H1 (cell line): ENCODE measurements around the gene TMEM272. TPM values are rescaled to one million over a fixed set of nuclear protein-coding genes. Genes with fewer than 3 reads are reported as not detected.

ENCODE experiments used
- GABPA ChIP-seq: IDR thresholded peaks from 2 replicates; pipeline ENCODE4 v1.6.1; 2011; ENCODE audit warnings: mild to moderate bottlenecking, low read length, moderate library complexity, borderline replicate concordance; ENCODE audit not compliant: insufficient read depth
- HDAC2 ChIP-seq, 2 experiments: fragments of 300-600 bp in 1 of 2; sonication (generic) in 1 of 2; IDR thresholded peaks; 2 replicates each; pipeline ENCODE4 v1.6.1; 2011 to 2012; ENCODE audit warnings: low read depth in 2 of 2, low read length in 2 of 2, mild to moderate bottlenecking in 2 of 2, moderate library complexity in 2 of 2, borderline replicate concordance in 1 of 2, inconsistent platforms in 1 of 2
- JUN ChIP-seq: IDR thresholded peaks from 2 replicates; pipeline ENCODE4 v1.6.1; 2011; ENCODE audit warnings: low read depth, mild to moderate bottlenecking, improper control_type of control experiment, low read length
- TEAD4 ChIP-seq: IDR thresholded peaks from 2 replicates; pipeline ENCODE4 v1.6.1; 2012; ENCODE audit warnings: low read depth, low read length, inconsistent platforms, mixed read lengths
- polyA plus RNA-seq, 7 experiments: library from polyadenylated mRNA; depleted of rRNA in 3 of 7; stranded (reverse) in 5 of 7; unstranded in 2 of 7; fragments of >200 nt in 5 of 7; fragments of 200-250 nt in 2 of 7; gene quantifications; 1 replicate in 5 of 7; 2 replicates in 1 of 7; 4 replicates in 1 of 7; pipeline versions ENCODE4 v1.2.1 to v1.2.3, GENCODE V29; 2011 to 2013; ENCODE audit warnings: missing spikeins in 2 of 7, mixed read lengths in 2 of 7
- total RNA-seq: library from RNA; stranded (reverse); fragmentation: NEBNext Ultra II Directional; extraction: Animal tissue kit (Norgen Biotek cat#: 25700); gene quantifications from 2 replicates; pipeline ENCODE4 v1.2.1, GENCODE V29; 2021
- TF ChIP-seq, protein P1 (sequence below): IDR thresholded peaks from 2 replicates; pipeline ENCODE4 v1.6.1; 2012; ENCODE audit warnings: inconsistent platforms
- TF ChIP-seq, protein P2 (sequence below): IDR thresholded peaks from 2 replicates; pipeline ENCODE4 v1.6.1; 2012; ENCODE audit warnings: inconsistent platforms

Gene TMEM272
- total and polyA plus RNA-seq, 2 of the 8 experiments (the other 6 are each of a cell fraction or from before 2014, with no cell fraction given), result 0.05 TPM; not detected in 1

DNA sequence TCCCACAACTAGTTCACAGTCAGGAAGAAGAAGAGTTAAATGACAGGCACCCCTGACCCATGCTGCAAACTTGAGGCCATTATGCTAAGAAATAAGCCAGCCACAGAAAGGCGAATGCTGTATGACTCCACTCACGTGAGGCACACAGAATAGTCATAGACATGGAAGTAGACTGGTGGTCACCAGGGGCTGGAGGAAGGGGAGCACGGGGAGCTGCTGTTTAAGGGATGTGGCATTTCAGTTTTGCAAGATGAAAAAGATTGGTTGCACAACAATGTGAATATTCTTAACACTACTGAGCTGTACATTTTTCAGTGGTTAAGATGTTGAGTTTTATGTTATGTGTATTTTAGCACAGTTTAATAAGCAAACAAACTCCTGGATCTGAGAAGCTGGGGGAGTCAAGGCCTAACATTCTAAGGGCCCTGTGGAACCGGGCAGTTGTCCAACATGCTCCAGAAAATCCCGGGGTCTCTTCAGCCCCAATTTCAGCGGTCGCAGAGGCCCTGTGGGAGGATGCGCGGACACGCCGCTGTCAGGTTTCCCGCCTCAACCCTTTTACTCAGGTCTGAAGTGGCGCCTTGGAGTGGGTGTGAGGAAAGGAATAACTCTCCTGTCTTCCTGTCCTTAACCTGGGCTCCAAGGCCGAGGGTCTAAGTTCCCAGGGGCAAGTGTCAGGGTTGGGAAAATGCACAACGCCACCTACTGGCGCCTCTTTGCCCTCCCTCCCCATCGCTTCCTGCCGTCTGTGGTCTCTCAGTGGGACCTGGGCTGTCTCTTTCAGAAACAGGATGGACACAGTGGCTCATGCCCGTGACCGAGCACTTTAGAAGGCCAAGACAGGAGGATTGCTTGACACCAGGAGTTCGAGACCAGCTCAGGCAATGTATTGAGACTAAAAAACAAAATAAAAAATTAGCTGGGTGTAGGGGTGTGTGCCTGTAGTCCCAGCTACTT is 4.4 kb upstream of the TMEM272 start (continued):
- TF ChIP-seq HDAC2 (IDR thresholded peaks at IDR 0.05; ENCODE audit: borderline replicate concordance in 1 of 2, low read depth in 2 of 2, low read length in 2 of 2), result 0 out of 4 replicates have a peak, but pooled peaks of 1 of the 2 experiments have one; percentile 30
- TF ChIP-seq GABPA, result no peak
- TF ChIP-seq, protein P1, sequence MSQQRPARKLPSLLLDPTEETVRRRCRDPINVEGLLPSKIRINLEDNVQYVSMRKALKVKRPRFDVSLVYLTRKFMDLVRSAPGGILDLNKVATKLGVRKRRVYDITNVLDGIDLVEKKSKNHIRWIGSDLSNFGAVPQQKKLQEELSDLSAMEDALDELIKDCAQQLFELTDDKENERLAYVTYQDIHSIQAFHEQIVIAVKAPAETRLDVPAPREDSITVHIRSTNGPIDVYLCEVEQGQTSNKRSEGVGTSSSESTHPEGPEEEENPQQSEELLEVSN, result peak; percentile 58; the same call in 1 of the 2 replicates
- TF ChIP-seq TEAD4, result 0 out of 2 replicates have a peak, but pooled peaks have one; percentile 19
- TF ChIP-seq JUN, result no peak
- TF ChIP-seq, protein P2, sequence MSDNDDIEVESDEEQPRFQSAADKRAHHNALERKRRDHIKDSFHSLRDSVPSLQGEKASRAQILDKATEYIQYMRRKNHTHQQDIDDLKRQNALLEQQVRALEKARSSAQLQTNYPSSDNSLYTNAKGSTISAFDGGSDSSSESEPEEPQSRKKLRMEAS, result peak; percentile 26; the same call in 1 of the 2 replicates
